ENCODE results near the gene LDLRAD2.
"Not testable (repeated sequence)": the region's sequence is repeated elsewhere in the genome, so short reads cannot be mapped to it uniquely, and the experiment has no call there.

Gene LDLRAD2

GRCh38 chr1:21823980-21824702, 12.1 kb downstream of the LDLRAD2 start:
- DNase-seq (ENCODE audit: low read depth in 2 of 2) = no peak

GRCh38 chr1:21824926-21825325, 12.9 kb downstream of the LDLRAD2 start:
- no peak for DNase-seq (ENCODE audit: low read depth in 2 of 2)

GRCh38 chr1:21825393-21825792, 13.3 kb downstream of the LDLRAD2 start:
- DNase-seq (ENCODE audit: low read depth in 2 of 2) = no peak

- DNase-seq (ENCODE audit: low read depth in 2 of 2) = not testable (repeated sequence)
These were observed 14.6 kb downstream of the LDLRAD2 start for GRCh38 chr1:21826694-21827093.

- no peak for DNase-seq (ENCODE audit: low read depth in 2 of 2)
These were observed 15.1 kb downstream of the LDLRAD2 start for GRCh38 chr1:21827141-21827679.

GRCh38 chr1:21828075-21828474, 16.0 kb downstream of the LDLRAD2 start:
- no peak for DNase-seq (ENCODE audit: low read depth in 2 of 2)

- no peak for DNase-seq (ENCODE audit: low read depth in 2 of 2)
These were observed 16.6 kb downstream of the LDLRAD2 start for GRCh38 chr1:21828506-21829210.

- DNase-seq (ENCODE audit: low read depth in 2 of 2) = no peak
These were observed 17.2 kb downstream of the LDLRAD2 start for GRCh38 chr1:21829294-21829693.

- no peak for DNase-seq (ENCODE audit: low read depth in 2 of 2)
These were observed 18.9 kb downstream of the LDLRAD2 start for GRCh38 chr1:21830792-21831453.

GRCh38 chr1:21831454-21831970, 19.4 kb downstream of the LDLRAD2 start:
- no peak for DNase-seq (ENCODE audit: low read depth in 2 of 2)

- DNase-seq (ENCODE audit: low read depth in 2 of 2) = no peak
These were observed 21.4 kb downstream of the LDLRAD2 start for GRCh38 chr1:21833392-21833976.

- DNase-seq (ENCODE audit: low read depth in 2 of 2) = no peak
These were observed 22.0 kb downstream of the LDLRAD2 start for GRCh38 chr1:21834094-21834493.

GRCh38 chr1:21834666-21835065, 22.6 kb downstream of the LDLRAD2 start:
- DNase-seq (ENCODE audit: low read depth in 2 of 2) = no peak

GRCh38 chr1:21836010-21836409, 23.9 kb downstream of the LDLRAD2 start:
- no peak for DNase-seq (ENCODE audit: low read depth in 2 of 2)

- no peak for DNase-seq (ENCODE audit: low read depth in 2 of 2)
These were observed 24.7 kb downstream of the LDLRAD2 start for GRCh38 chr1:21836729-21837128.

- DNase-seq (ENCODE audit: low read depth in 2 of 2) = no peak
These were observed 25.4 kb downstream of the LDLRAD2 start for GRCh38 chr1:21837476-21837875.

GRCh38 chr1:21838359-21839157, 26.5 kb downstream of the LDLRAD2 start:
- DNase-seq (ENCODE audit: low read depth in 2 of 2) = no peak

GRCh38 chr1:21839337-21840037, 27.4 kb downstream of the LDLRAD2 start:
- no peak for DNase-seq (ENCODE audit: low read depth in 2 of 2)

- no peak for DNase-seq (ENCODE audit: low read depth in 2 of 2)
These were observed 28.9 kb downstream of the LDLRAD2 start for GRCh38 chr1:21840981-21841380.

GRCh38 chr1:21841852-21842466, 29.9 kb downstream of the LDLRAD2 start:
- no peak for DNase-seq (ENCODE audit: low read depth in 2 of 2)
